Smooth muscle cell (in vitro differentiated cells): ENCODE measurements around the gene LAMA1. TPM values are rescaled to one million over a fixed set of nuclear protein-coding genes. Genes with fewer than 3 reads are reported as not detected.

Experiments
- DNase-seq: peaks from one replicate; lab custom pipeline; 2025; ENCODE audit not compliant: unreplicated experiment; lab: John Stamatoyannopoulos, UW
- H2AFZ ChIP-seq: fragments of 200-600 bp; sonication (generic); 2 replicates; pipeline ENCODE4 v1.6.0; 2016; ENCODE audit warnings: antibody characterized with exemption, low read depth, mild to moderate bottlenecking
- H3F3A ChIP-seq: fragments of 200-600 bp; sonication (generic); 2 replicates; pipeline ENCODE4 v1.6.0; 2017; ENCODE audit warnings: antibody characterized with exemption, low read depth
- H3K27ac ChIP-seq: fragments of 200-600 bp; sonication (generic); 2 replicates; pipeline ENCODE4 v1.5.1; 2016; ENCODE audit warnings: low read depth, mild to moderate bottlenecking
- H3K27me3 ChIP-seq: fragments of 200-600 bp; sonication (generic); 2 replicates; pipeline ENCODE4 v1.6.1; 2016; ENCODE audit warnings: low read depth, mild to moderate bottlenecking
- H3K36me3 ChIP-seq: fragments of 200-600 bp; sonication (generic); 2 replicates; pipeline ENCODE4 v1.5.1; 2016; ENCODE audit warnings: low read depth
- H3K4me1 ChIP-seq: fragments of 200-600 bp; sonication (generic); 2 replicates; pipeline ENCODE4 v1.5.1; 2016; ENCODE audit warnings: low read depth
- H3K4me2 ChIP-seq: fragments of 200-600 bp; sonication (generic); 2 replicates; pipeline ENCODE4 v1.6.0; 2016; ENCODE audit warnings: mild to moderate bottlenecking
- H3K4me3 ChIP-seq: fragments of 200-600 bp; sonication (generic); 2 replicates; pipeline ENCODE4 v1.5.1; 2016; ENCODE audit warnings: mild to moderate bottlenecking
- H3K79me2 ChIP-seq: fragments of 200-600 bp; sonication (generic); 2 replicates; pipeline ENCODE4 v1.6.0; 2016; ENCODE audit warnings: low read depth, mild to moderate bottlenecking
- H3K9ac ChIP-seq: fragments of 200-600 bp; sonication (generic); 2 replicates; pipeline ENCODE4 v1.6.0; 2016; ENCODE audit warnings: low read depth
- H3K9me3 ChIP-seq: fragments of 200-600 bp; sonication (generic); replicated peaks from 2 replicates; pipeline ENCODE4 v1.5.1; 2016; ENCODE audit warnings: low read depth
- H4K20me1 ChIP-seq: fragments of 200-600 bp; sonication (generic); 2 replicates; pipeline ENCODE4 v1.6.0; 2016; ENCODE audit warnings: low read depth
- WGBS: methylation state at CpG from one replicate; pipeline ENCODE4 v1.1.7; 2016; ENCODE audit warnings: low lambda C conversion rate; 5-methylcytosine and 5-hydroxymethylcytosine counted together
- polyA plus RNA-seq: library from polyadenylated mRNA; unstranded; fragments of >200 nt; fragmentation: Nextera tagmentation; extraction: Ambion mirVana; gene quantifications from 2 replicates; pipeline ENCODE4 v1.2.1, GENCODE V29; 2016
- total RNA-seq: library from RNA; depleted of rRNA; stranded (reverse); fragments of >200 nt; gene quantifications from 2 replicates; pipeline ENCODE4 v1.2.3, GENCODE V29; 2014
- TF ChIP-seq, protein P1 (sequence below): fragments of 200-600 bp; sonication (generic); IDR thresholded peaks from 2 replicates; pipeline ENCODE4 v1.5.1; 2017; ENCODE audit warnings: borderline replicate concordance, mild to moderate bottlenecking, antibody characterized with exemption; ENCODE audit not compliant: insufficient read depth, poor library complexity, severe bottlenecking

The LAMA1 gene
- total and polyA plus RNA-seq, 2 experiments from 2014 or later = 6.7 to 9.7 TPM

DNA sequence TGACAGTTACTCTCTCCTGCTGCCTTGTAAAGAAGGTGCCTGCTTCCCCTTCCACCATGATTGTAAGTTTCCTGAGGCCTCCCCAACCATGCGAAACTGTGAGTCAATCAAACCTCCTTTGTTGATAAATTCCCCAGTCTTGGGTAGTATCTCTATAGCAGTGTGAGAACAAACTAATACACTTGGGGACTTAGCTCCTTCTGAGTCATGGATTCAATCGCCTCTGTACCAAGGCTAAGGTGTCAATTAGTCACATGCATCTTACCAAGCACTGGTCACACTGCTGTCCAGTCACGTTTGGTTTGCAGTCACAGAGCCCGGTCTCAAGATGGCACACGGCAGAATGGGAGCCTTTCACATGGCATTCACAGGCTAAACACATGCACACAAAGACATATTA, 100.6 kb downstream of the LAMA1 start:
- H3K4me3 ChIP-seq = no peak overlapping the region
- 92% methylated on average over 5 of the region's 5 CpGs for WGBS
- no peaks in the 10 kb centered on the region for H3K79me2 ChIP-seq
- no peaks in the 10 kb centered on the region for H3F3A ChIP-seq
- H3K9ac ChIP-seq = no peak overlapping the region
- no peak for DNase-seq
- H3K4me2 ChIP-seq = no peak overlapping the region
- H3K36me3 ChIP-seq = no peaks in the 10 kb centered on the region
- H3K27me3 ChIP-seq = no peaks in the 10 kb centered on the region
- no peaks in the 10 kb centered on the region for H3K9me3 ChIP-seq
- TF ChIP-seq, protein P1, sequence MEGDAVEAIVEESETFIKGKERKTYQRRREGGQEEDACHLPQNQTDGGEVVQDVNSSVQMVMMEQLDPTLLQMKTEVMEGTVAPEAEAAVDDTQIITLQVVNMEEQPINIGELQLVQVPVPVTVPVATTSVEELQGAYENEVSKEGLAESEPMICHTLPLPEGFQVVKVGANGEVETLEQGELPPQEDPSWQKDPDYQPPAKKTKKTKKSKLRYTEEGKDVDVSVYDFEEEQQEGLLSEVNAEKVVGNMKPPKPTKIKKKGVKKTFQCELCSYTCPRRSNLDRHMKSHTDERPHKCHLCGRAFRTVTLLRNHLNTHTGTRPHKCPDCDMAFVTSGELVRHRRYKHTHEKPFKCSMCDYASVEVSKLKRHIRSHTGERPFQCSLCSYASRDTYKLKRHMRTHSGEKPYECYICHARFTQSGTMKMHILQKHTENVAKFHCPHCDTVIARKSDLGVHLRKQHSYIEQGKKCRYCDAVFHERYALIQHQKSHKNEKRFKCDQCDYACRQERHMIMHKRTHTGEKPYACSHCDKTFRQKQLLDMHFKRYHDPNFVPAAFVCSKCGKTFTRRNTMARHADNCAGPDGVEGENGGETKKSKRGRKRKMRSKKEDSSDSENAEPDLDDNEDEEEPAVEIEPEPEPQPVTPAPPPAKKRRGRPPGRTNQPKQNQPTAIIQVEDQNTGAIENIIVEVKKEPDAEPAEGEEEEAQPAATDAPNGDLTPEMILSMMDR = no peak
- H3K4me1 ChIP-seq = no peaks in the 10 kb centered on the region
- no peaks in the 10 kb centered on the region for H4K20me1 ChIP-seq
- no peak overlapping the region for H3K27ac ChIP-seq
- no peak overlapping the region for H2AFZ ChIP-seq

DNA sequence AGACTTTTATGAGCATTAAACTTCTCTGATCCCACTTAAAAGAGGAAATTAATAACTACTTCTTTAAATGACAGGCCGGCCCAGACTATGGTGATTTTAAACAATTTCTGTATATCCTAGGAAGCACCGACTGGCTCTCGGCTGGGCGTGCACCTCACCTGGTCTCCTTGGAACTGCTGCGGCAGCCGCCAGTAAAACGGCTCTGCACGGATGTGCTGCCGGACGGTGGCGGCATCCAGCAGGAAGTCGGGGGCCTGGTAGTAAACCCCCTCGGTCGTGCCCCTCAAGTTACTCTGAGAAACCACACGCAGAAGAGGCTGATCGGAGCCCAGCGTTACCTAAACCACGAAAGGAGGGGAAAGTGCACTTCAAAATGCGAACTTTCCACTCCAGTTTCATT, 106.5 kb downstream of the LAMA1 start:
- Histone ChIP-seq H3K9me3 (no peaks in the 10 kb centered on the region), H3K27ac (no peak overlapping the region), H3K4me1 (no peaks in the 10 kb centered on the region), H3K9ac (no peak overlapping the region), H3K36me3 (no peaks in the 10 kb centered on the region), H2AFZ (no peak overlapping the region), H4K20me1 (no peaks in the 10 kb centered on the region), H3K4me2 (peak overlapping the region; percentile 21), H3K4me3 (no peak overlapping the region), H3F3A (no peaks in the 10 kb centered on the region), H3K27me3 (no peaks in the 10 kb centered on the region), H3K79me2 (no peaks in the 10 kb centered on the region)
- TF ChIP-seq, protein P1 = no peak
- DNase-seq = no peak
- 80% methylated on average over 19 of the region's 19 CpGs for WGBS

DNA sequence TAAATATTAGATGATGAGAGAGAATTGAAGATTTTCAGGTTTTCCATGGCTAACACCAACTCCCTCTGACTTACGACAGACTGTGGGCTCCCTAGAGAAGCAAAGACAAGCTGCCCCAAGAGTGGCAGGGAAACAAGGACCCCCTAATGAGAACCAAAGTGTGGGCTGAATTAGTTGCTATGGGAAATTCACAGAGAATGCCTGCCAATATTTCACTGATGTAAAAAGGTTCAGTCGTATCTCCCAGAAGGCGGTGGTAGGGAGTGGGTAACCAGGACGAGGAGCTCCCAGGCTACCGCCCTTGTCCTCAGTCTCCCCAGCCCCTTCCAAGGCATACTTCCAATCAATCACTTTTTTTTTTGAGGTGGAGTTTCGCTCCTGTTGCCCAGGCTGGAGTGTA, 113.6 kb downstream of the LAMA1 start:
- DNase-seq = no peak
- WGBS = 97% methylated on average over 6 of the region's 6 CpGs
- no peaks in the 10 kb centered on the region for H3K79me2 ChIP-seq
- H3K9ac ChIP-seq = no peak overlapping the region
- H3F3A ChIP-seq = no peaks in the 10 kb centered on the region
- no peak overlapping the region for H3K27ac ChIP-seq
- H3K36me3 ChIP-seq = no peaks in the 10 kb centered on the region
- no peak overlapping the region for H3K4me3 ChIP-seq
- H2AFZ ChIP-seq = no peak overlapping the region
- no peaks in the 10 kb centered on the region for H3K4me1 ChIP-seq
- no peaks in the 10 kb centered on the region for H3K27me3 ChIP-seq
- TF ChIP-seq, protein P1 = no peak
- no peaks in the 10 kb centered on the region for H4K20me1 ChIP-seq
- H3K9me3 ChIP-seq = no peaks in the 10 kb centered on the region
- no peak overlapping the region for H3K4me2 ChIP-seq

DNA sequence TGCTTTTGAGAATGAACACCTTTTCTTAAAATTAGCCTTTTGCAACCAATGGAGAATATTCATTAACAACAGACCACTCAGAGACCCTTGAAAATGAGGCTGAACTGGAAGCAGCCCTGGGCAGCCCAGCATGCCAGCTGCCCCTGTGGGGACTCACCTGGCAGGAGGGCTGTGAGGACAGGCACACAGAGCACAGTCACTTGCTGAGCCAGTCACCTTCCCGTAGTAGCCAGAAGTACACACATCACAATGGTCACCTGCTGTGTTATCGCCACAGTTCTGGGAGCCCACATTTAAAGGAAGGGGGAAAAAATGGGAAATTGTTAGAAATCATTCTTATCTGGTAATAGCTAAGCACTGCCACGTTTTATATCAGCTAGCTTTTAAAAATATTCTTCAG, 115.5 kb downstream of the LAMA1 start:
- Histone ChIP-seq H3K36me3 (no peaks in the 10 kb centered on the region), H4K20me1 (no peaks in the 10 kb centered on the region), H3K4me3 (no peak overlapping the region), H3K9me3 (no peaks in the 10 kb centered on the region), H3K27me3 (no peaks in the 10 kb centered on the region), H2AFZ (no peak overlapping the region), H3K79me2 (no peaks in the 10 kb centered on the region), H3K4me2 (no peak overlapping the region), H3F3A (no peaks in the 10 kb centered on the region), H3K9ac (no peak overlapping the region), H3K4me1 (no peaks in the 10 kb centered on the region), H3K27ac (no peak overlapping the region)
- WGBS = 51% methylated on average over 3 of the region's 3 CpGs
- DNase-seq = no peak
- TF ChIP-seq, protein P1 = no peak
